Measurements from ENCODE around the gene STMN1. TPM values are rescaled to one million over a fixed set of nuclear protein-coding genes. Genes with fewer than 3 reads are reported as not detected.

The STMN1 gene
- total RNA-seq, 1 donor from 2014 or later: 86.0 TPM

- DNase-seq: peak; percentile 75
Observed at GRCh38 chr1:25922056-25922970, 16.1 kb upstream of the STMN1 start.

GRCh38 chr1:25918615-25919014 is 12.4 kb upstream of the STMN1 start:
- no peak for DNase-seq

GRCh38 chr1:25917996-25918395 is 11.8 kb upstream of the STMN1 start:
- DNase-seq: peak; percentile 66

- DNase-seq: no peak
Observed at GRCh38 chr1:25916460-25916859, 10.2 kb upstream of the STMN1 start.

- DNase-seq: no peak
Observed at GRCh38 chr1:25914074-25914995, 8.1 kb upstream of the STMN1 start.

- no peak for DNase-seq
Observed at GRCh38 chr1:25913206-25913605, 7.0 kb upstream of the STMN1 start.

- no peak for DNase-seq
Observed at GRCh38 chr1:25912076-25912831, 6.0 kb upstream of the STMN1 start.

- no peak for DNase-seq
Observed at GRCh38 chr1:25911162-25911561, 4.9 kb upstream of the STMN1 start.

GRCh38 chr1:25909040-25909439 is 2.8 kb upstream of the STMN1 start:
- no peak for DNase-seq

- no peak for DNase-seq
Observed at GRCh38 chr1:25908161-25908560, 1.9 kb upstream of the STMN1 start.

GRCh38 chr1:25907601-25908000 is 1.4 kb upstream of the STMN1 start:
- no peak for DNase-seq

GRCh38 chr1:25906644-25907300 is 553 bp upstream of the STMN1 start:
- peak; percentile 42 for DNase-seq

- peak; percentile 98 for DNase-seq
Observed at GRCh38 chr1:25904943-25905679, 1.1 kb downstream of the STMN1 start.

- DNase-seq: no peak
Observed at GRCh38 chr1:25903986-25904385, 2.2 kb downstream of the STMN1 start.

- no peak for DNase-seq
Observed at GRCh38 chr1:25902462-25902861, 3.8 kb downstream of the STMN1 start.

GRCh38 chr1:25900219-25900618 is 6.0 kb downstream of the STMN1 start:
- DNase-seq: no peak

- no peak for DNase-seq
Observed at GRCh38 chr1:25899792-25900191, 6.4 kb downstream of the STMN1 start.

- DNase-seq: no peak
Observed at GRCh38 chr1:25898223-25899015, 7.8 kb downstream of the STMN1 start.

- DNase-seq: no peak
Observed at GRCh38 chr1:25897754-25898153, 8.5 kb downstream of the STMN1 start.

GRCh38 chr1:25896266-25896665 is 10.0 kb downstream of the STMN1 start:
- no peak for DNase-seq

Measured in tongue (tissue), 2 donors.